Erythroblast (primary cell): ENCODE measurements around the gene ADGRD1.

Experiments
- GATA1 ChIP-seq: IDR thresholded peaks from 2 replicates; pipeline ENCODE4 v1.6.1; 2011; ENCODE audit warnings: low read depth, mild to moderate bottlenecking, control low read depth, low read length, moderate library complexity
- POLR2A ChIP-seq: IDR thresholded peaks from 2 replicates; pipeline ENCODE4 v1.6.1; 2011; ENCODE audit warnings: mild to moderate bottlenecking, low read length

- TF ChIP-seq POLR2A (no peak), GATA1 (no peak)
Observed at GRCh38 chr12:130994821-130995375, 41.2 kb downstream of the ADGRD1 start.
